ENCODE measurements around the gene ULK4.
"Not testable (repeated sequence)": the region's sequence is repeated elsewhere in the genome, so short reads cannot be mapped to it uniquely, and the experiment has no call there.

ULK4 gene

DNA sequence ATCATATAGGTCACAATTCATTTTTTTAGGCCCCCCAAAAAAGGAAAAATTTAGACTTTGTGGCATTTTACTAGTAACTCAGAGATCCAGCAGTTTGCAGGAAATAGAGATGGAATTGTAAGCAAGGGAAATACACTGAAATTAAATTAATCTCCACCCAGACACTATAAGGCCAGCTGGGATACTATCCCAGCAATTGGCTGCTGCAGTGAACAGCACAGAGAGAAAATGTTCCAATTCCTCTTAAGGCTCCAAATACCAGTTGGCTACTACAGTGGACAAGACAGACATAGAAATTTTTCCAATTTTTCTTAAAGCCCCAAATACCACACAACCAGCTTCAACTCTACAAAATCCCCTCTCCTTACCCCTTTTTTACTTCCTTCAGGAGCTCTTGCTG is 78.9 kb downstream of the ULK4 start:
- TF ChIP-seq ZFX (IDR thresholded peaks at IDR 0.05): no peak
- TF ChIP-seq, protein P1, sequence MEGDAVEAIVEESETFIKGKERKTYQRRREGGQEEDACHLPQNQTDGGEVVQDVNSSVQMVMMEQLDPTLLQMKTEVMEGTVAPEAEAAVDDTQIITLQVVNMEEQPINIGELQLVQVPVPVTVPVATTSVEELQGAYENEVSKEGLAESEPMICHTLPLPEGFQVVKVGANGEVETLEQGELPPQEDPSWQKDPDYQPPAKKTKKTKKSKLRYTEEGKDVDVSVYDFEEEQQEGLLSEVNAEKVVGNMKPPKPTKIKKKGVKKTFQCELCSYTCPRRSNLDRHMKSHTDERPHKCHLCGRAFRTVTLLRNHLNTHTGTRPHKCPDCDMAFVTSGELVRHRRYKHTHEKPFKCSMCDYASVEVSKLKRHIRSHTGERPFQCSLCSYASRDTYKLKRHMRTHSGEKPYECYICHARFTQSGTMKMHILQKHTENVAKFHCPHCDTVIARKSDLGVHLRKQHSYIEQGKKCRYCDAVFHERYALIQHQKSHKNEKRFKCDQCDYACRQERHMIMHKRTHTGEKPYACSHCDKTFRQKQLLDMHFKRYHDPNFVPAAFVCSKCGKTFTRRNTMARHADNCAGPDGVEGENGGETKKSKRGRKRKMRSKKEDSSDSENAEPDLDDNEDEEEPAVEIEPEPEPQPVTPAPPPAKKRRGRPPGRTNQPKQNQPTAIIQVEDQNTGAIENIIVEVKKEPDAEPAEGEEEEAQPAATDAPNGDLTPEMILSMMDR (conservative IDR thresholded peaks at IDR 0.05): no peak
- no peak overlapping the region for H3K27ac ChIP-seq

DNA sequence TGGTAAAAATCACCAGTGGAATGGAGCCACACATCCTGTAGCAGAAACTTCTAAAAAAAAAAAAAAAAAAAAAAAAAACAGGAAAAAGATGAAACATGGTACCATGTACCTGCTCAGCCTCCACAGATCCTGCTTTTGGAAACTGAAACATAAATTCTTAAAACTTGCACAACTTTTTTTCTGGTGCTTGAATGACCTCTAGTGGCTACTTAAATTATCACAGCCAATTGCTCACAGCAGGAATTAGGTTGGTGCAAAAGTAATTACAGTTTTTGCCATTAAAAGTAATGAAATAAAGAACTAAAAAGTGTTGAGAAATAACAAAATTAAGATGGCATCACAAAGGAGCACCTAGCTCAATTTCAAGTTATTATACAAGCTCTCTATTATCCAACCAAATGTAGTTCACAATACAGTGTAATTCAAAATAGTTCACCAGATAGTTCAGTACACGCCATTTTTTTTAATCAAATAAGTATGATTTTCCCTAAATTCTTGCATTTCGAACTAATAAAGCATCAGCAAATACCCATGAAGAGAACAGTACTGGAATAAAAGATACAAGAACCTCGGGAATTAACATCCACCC is 80.6 kb downstream of the ULK4 start:
- TF ChIP-seq, protein P1 (conservative IDR thresholded peaks at IDR 0.05): peak; percentile 55
- TF ChIP-seq ZFX (IDR thresholded peaks at IDR 0.05): no peak
- no peak overlapping the region for H3K27ac ChIP-seq

DNA sequence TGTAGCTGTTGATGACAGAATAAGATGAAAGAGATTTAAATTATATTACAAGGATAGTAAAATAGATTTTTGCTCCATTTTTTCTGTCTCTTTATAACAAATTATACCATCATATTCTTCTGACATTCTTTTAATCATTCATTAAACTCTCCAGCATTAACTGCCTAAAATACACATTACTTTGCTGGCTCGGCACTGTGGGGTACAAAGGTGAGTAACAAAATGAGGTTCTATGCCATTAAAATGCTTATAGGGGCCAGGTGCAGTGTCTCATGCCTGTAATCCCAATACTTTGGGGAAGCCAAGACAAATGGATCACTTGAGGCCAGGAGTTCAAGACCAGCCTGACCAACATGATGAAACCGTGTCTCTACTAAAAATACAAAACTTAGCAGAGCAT is 81.5 kb downstream of the ULK4 start:
- TF ChIP-seq, protein P1 (conservative IDR thresholded peaks at IDR 0.05): no peak
- no peak for TF ChIP-seq ZFX (IDR thresholded peaks at IDR 0.05)
- no peak overlapping the region for H3K27ac ChIP-seq

DNA sequence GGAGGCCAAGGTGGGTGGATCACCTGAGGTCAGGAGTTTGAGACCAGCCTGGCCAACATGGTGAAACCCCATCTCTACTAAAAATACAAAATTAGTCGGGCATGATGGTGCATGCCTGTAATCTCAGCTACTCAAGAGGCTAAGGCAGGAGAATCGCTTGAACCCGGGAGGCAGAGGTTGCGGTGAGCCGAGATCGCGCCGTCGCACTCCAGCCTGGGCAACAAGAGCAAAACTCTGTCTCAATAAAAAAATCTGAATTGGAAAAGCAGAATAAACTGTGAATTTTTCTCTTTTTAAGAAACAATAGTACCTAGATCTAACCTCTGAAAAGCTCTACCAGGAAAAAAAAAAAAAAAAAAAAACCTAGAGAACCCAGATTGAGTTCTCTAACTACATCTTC is 84.2 kb downstream of the ULK4 start:
- H3K27ac ChIP-seq: not testable (repeated sequence)

DNA sequence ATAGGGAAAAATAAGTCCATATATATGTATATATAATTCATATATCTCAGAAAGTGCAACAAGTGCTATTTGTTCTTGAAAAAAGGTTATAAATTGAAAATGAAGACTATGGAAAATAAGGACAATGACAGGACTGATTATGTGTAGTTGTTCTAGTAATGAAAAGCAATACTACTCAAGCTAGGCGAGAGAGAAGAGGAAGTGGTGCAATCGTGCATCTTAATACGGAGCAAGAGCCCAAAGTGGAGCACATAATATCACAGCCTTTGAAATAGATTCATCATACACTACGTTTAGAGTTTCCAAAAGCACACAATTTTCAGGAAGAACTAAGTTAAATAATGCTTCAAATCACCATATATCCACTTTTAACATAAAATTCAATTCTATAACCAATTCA is 87.9 kb downstream of the ULK4 start:
- TF ChIP-seq, protein P1 (conservative IDR thresholded peaks at IDR 0.05): no peak
- TF ChIP-seq ZFX (IDR thresholded peaks at IDR 0.05): no peak
- H3K27ac ChIP-seq: no peak overlapping the region

DNA sequence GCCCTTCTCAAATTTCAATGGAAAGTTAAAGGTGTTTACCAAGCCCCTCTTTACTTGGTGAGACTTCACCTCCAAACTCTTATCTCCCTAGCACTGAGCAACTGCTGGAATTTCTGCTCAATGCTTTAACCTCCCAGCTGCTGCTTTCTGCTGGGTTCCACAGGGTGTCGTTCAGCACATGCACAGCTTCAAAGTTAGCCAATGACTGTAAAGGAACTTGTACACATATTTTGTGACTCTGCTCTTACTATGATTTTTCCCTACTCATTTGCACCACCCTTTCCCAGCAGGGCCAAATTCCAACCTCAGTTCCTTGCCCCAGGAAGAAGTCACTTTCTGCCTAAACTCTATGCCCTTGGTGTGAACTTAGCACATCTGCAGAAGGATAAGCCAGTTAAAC is 89.7 kb downstream of the ULK4 start:
- H3K27ac ChIP-seq: no peak overlapping the region
- TF ChIP-seq ZFX (IDR thresholded peaks at IDR 0.05): no peak
- TF ChIP-seq, protein P1 (conservative IDR thresholded peaks at IDR 0.05): no peak

DNA sequence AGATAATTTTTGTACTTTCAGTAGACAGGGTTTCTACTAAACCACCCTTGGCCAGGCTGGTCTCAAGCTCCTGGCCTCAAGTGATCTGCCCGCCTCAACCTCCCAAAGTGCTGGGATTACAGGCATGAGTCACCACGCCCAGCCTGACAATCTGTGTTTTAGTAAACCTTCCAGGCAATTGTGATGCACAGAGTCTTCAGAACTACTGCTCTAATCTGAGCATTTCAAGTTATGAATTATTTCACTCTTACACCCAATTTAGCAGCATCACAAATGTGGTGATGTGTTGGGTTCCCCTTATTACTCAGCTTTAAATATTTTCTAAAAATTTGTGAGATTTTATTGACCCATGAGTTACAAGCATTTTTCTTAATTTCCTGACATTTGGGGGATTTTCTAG is 94.4 kb downstream of the ULK4 start:
- H3K27ac ChIP-seq: no peak overlapping the region
- TF ChIP-seq, protein P1 (conservative IDR thresholded peaks at IDR 0.05): no peak
- no peak for TF ChIP-seq ZFX (IDR thresholded peaks at IDR 0.05)

DNA sequence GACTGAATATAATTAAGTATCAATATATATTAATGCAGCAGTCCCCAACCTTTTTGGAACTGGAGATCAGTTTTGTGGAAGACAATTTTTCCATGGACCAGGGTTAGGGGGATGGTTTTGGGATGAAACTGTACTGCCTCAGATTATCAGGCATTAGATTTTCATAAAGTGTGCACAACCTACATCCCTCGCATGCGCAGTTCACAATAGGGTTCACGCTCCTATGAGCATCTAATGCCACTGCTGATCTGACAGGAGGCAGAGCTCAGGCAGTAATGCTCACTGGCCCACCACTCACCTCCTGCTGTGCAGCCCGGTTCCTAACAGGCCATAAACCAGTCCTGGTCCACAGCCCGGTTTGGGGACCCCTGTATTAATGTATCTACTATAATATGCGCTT is 95.6 kb downstream of the ULK4 start:
- H3K27ac ChIP-seq: no peak overlapping the region
- TF ChIP-seq ZFX (IDR thresholded peaks at IDR 0.05): no peak
- TF ChIP-seq, protein P1 (conservative IDR thresholded peaks at IDR 0.05): no peak

All from C4-2B (cell line).